ENCODE results near the gene LRMDA.

The LRMDA gene

DNA sequence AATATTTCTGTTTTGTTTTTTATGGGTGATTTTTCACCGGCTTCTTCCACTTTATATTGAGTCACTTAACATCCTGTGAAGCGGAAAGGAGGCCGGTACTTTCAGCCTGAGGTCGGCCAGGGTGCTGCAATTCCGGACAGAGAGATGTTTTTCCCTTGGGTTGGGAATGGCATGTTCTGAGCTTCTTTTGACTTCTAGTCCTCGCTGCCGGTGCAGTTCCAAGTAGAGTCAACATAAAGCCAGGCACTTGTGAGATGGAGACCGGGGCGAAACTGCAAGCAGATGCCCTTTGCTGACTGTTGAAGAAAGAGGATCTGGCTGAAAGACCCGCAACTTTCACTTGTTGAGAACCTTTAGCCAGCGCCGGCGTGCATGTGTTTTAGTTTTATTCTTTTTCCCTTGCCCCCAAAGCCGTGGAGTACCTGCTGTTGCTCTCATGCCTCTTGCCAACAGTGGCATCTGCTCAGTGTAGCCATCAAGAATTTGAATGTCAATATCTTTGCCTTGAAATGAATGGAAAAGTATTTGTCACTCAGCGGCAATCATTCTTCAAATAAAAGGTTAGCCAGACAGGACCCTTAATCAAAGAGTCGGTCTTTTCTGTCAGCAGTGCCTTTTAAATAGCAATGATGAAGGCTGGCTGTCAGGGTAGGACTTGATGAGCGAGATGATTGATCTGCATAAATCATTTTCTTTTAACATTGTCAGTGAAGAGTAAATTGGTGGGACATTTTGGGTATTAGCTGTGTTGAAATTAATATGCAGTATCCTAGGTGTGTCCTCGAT, 351.2 kb downstream of the LRMDA start:
- Histone ChIP-seq H3K79me2 (no peaks in the 10 kb centered on the region), H3K9me3 (ENCODE audit: control insufficient read depth, low read length) (no peaks in the 10 kb centered on the region), H3K4me3 (ENCODE audit: low read depth, low read length) (no peak overlapping the region), H3K4me1 (no peaks in the 10 kb centered on the region), H2AFZ (no peak overlapping the region), H3K27me3 (ENCODE audit: control insufficient read depth, insufficient read depth, low read length) (no peaks in the 10 kb centered on the region), H3K27ac (no peak overlapping the region), H3K9ac (no peak overlapping the region), H3K4me2 (ENCODE audit: low read length) (no peak overlapping the region), H3K36me3 (ENCODE audit: control insufficient read depth, insufficient read depth, low read length) (no peaks in the 10 kb centered on the region)
- TF ChIP-seq, protein P1, sequence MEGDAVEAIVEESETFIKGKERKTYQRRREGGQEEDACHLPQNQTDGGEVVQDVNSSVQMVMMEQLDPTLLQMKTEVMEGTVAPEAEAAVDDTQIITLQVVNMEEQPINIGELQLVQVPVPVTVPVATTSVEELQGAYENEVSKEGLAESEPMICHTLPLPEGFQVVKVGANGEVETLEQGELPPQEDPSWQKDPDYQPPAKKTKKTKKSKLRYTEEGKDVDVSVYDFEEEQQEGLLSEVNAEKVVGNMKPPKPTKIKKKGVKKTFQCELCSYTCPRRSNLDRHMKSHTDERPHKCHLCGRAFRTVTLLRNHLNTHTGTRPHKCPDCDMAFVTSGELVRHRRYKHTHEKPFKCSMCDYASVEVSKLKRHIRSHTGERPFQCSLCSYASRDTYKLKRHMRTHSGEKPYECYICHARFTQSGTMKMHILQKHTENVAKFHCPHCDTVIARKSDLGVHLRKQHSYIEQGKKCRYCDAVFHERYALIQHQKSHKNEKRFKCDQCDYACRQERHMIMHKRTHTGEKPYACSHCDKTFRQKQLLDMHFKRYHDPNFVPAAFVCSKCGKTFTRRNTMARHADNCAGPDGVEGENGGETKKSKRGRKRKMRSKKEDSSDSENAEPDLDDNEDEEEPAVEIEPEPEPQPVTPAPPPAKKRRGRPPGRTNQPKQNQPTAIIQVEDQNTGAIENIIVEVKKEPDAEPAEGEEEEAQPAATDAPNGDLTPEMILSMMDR (IDR thresholded peaks at IDR 0.05) = no peak

GRCh38 chr10:75788394-75789205, 357.2 kb downstream of the LRMDA start:
- Histone ChIP-seq H3K36me3 (ENCODE audit: control insufficient read depth, insufficient read depth, low read length) (no peaks in the 10 kb centered on the region), H3K4me3 (ENCODE audit: low read depth, low read length) (no peak overlapping the region), H3K79me2 (no peaks in the 10 kb centered on the region), H3K9ac (no peak overlapping the region), H3K27me3 (ENCODE audit: control insufficient read depth, insufficient read depth, low read length) (no peaks in the 10 kb centered on the region), H3K4me2 (ENCODE audit: low read length) (no peak overlapping the region), H3K9me3 (ENCODE audit: control insufficient read depth, low read length) (no peaks in the 10 kb centered on the region), H3K4me1 (no peaks in the 10 kb centered on the region), H3K27ac (no peak overlapping the region), H2AFZ (no peak overlapping the region)
- TF ChIP-seq, protein P1 (IDR thresholded peaks at IDR 0.05) = no peak

- Histone ChIP-seq H3K4me2 (ENCODE audit: low read length) (no peak overlapping the region), H3K36me3 (ENCODE audit: control insufficient read depth, insufficient read depth, low read length) (no peaks in the 10 kb centered on the region), H3K9ac (no peak overlapping the region), H3K4me3 (ENCODE audit: low read depth, low read length) (no peak overlapping the region), H3K27ac (no peak overlapping the region), H3K79me2 (no peaks in the 10 kb centered on the region), H3K27me3 (ENCODE audit: control insufficient read depth, insufficient read depth, low read length) (no peaks in the 10 kb centered on the region), H2AFZ (no peak overlapping the region), H3K4me1 (no peaks in the 10 kb centered on the region), H3K9me3 (ENCODE audit: control insufficient read depth, low read length) (no peaks in the 10 kb centered on the region)
- TF ChIP-seq, protein P1 (IDR thresholded peaks at IDR 0.05) = no peak
Observed at GRCh38 chr10:75793848-75794247, 362.4 kb downstream of the LRMDA start.

DNA sequence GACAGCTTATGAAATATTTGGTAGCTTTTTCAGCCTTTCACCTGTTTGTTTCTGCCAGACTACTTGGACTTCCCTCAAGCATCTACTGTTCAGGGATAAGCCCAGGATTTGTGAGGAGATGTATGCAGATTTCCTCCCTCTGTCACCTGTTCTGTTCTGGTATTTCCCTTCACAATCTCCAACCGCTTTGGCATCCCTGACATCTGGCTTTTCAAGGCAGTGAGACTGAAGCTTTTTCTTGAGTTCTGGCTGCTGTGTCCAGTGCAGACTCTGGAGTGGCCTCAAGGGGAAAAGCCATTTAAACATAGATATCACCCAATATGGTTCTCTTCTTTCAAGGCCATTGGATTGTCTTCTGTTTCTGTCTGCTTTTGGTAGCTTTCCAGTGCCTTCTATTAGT, 369.7 kb downstream of the LRMDA start:
- Histone ChIP-seq H3K36me3 (ENCODE audit: control insufficient read depth, insufficient read depth, low read length) (no peaks in the 10 kb centered on the region), H3K4me2 (ENCODE audit: low read length) (no peak overlapping the region), H3K4me1 (no peaks in the 10 kb centered on the region), H3K27me3 (ENCODE audit: control insufficient read depth, insufficient read depth, low read length) (no peaks in the 10 kb centered on the region), H3K4me3 (ENCODE audit: low read depth, low read length) (no peak overlapping the region), H3K9me3 (ENCODE audit: control insufficient read depth, low read length) (no peaks in the 10 kb centered on the region), H3K27ac (no peak overlapping the region), H2AFZ (no peak overlapping the region), H3K9ac (no peak overlapping the region), H3K79me2 (no peaks in the 10 kb centered on the region)
- TF ChIP-seq, protein P1 (IDR thresholded peaks at IDR 0.05) = no peak

All from parathyroid adenoma (tissue), 2 donors.